HG02763 (cell line): ENCODE data around the gene TMEM80.
"Not testable (repeated sequence)": the region's sequence is repeated elsewhere in the genome, so short reads cannot be mapped to it uniquely, and the experiment has no call there.

Source experiments
- ATAC-seq: cut with Tn5 transposase; IDR thresholded peaks from one replicate; pipeline ENCODE4 v1.9.1; 2021; ENCODE audit warnings: mild to moderate bottlenecking, moderate library complexity; ENCODE audit not compliant: unreplicated experiment

TMEM80 gene

GRCh38 chr11:695538-696248, at the start of gene TMEM80:
TSS of gene TMEM80 (plus strand) at chr11:695816. CDS start at chr11:695828, 12 bp downstream.
- ATAC-seq = peak; percentile 70

GRCh38 chr11:646214-646613, 49.4 kb upstream of the TMEM80 start:
- no peak for ATAC-seq

GRCh38 chr11:647672-648158, 47.9 kb upstream of the TMEM80 start:
- not testable (repeated sequence) for ATAC-seq

- ATAC-seq = no peak
Observed at GRCh38 chr11:650482-650881, 45.1 kb upstream of the TMEM80 start.

GRCh38 chr11:653136-653535, 42.5 kb upstream of the TMEM80 start:
- ATAC-seq = not testable (repeated sequence)

- ATAC-seq = no peak
Observed at GRCh38 chr11:653837-654236, 41.8 kb upstream of the TMEM80 start.

GRCh38 chr11:654444-654843, 41.2 kb upstream of the TMEM80 start:
- not testable (repeated sequence) for ATAC-seq

GRCh38 chr11:655036-655726, 40.4 kb upstream of the TMEM80 start:
- no peak for ATAC-seq

GRCh38 chr11:656426-656825, 39.2 kb upstream of the TMEM80 start:
- ATAC-seq = no peak

- ATAC-seq = no peak
Observed at GRCh38 chr11:656866-657265, 38.8 kb upstream of the TMEM80 start.

GRCh38 chr11:657691-658126, 37.9 kb upstream of the TMEM80 start:
- no peak for ATAC-seq

- ATAC-seq = no peak
Observed at GRCh38 chr11:659532-660085, 36.0 kb upstream of the TMEM80 start.

GRCh38 chr11:660281-660680, 35.3 kb upstream of the TMEM80 start:
- ATAC-seq = no peak

- no peak for ATAC-seq
Observed at GRCh38 chr11:660681-661444, 34.8 kb upstream of the TMEM80 start.

- ATAC-seq = no peak
Observed at GRCh38 chr11:662689-663274, 32.8 kb upstream of the TMEM80 start.

GRCh38 chr11:665062-665703, 30.4 kb upstream of the TMEM80 start:
- ATAC-seq = no peak

- no peak for ATAC-seq
Observed at GRCh38 chr11:665704-666281, 29.8 kb upstream of the TMEM80 start.

GRCh38 chr11:673866-674265, 21.8 kb upstream of the TMEM80 start:
- no peak for ATAC-seq

- ATAC-seq = no peak
Observed at GRCh38 chr11:674406-674805, 21.2 kb upstream of the TMEM80 start.

GRCh38 chr11:678297-678696, 17.3 kb upstream of the TMEM80 start:
- ATAC-seq = no peak
